Left cardiac atrium (tissue), 4 donors: ENCODE measurements around the gene RBM11. TPM values are rescaled to one million over a fixed set of nuclear protein-coding genes. Genes with fewer than 3 reads are reported as not detected.

Experiments
- ATAC-seq, 2 donors: fragments of 200-7000 bp; cut with Tn5 transposase; one replicate each; pipeline ENCODE4 v1.9.1; 2020; ENCODE audit warnings: mild to moderate bottlenecking in 2 of 2, moderate library complexity in 2 of 2
- DNase-seq: peaks from one replicate; pipeline ENCODE4 v3.0.0-alpha.2; 2020
- intact Hi-C, 2 donors: fragments of 100-400 bp; cut with DNase I; formaldehyde crosslinking; loops; one replicate each; pipeline versions ENCODE4 v1.14.1 to v1.15.1; 2022 to 2023
- total RNA-seq, 2 donors: library from RNA; stranded (reverse); fragmentation: NEBNext Ultra II Directional; extraction: Animal tissue kit (Norgen Biotek cat#: 25700); gene quantifications; one replicate each; pipeline ENCODE4 v1.2.1, GENCODE V29; 2021
- donor health status: DM: no; HTN: yes; CAD: no.
- donor health status: DM: no; HTN: yes; CAD: no; lungs with severe emphysema.
- donor health status: DM: yes; HTN: yes; CAD: no.
- donor health status: Dilated cardiomyopathy.

Gene RBM11
- total RNA-seq, 2 donors from 2014 or later: 0.41 to 1.2 TPM

DNA sequence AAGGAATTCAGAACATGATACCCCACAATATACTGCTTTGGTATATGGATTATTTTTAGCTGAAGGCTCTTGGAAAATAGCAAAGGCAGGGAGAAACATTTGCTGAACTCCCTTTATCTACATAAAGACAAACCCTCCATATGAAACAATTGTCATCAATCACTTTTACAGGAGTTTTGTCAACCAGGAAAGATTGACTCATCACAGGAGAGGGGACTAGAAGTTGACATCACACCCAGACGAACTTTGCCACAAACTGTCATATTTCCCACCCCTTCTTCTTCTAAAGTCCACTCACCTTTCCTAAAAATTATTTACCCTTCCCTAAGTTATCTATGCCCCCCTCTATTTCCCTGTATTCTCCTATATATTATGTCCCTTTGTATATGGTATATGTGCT is 47.9 kb downstream of the RBM11 start:
- no peak for ATAC-seq
- DNase-seq: no peak
- intact Hi-C loops: loop anchor here in 1 of 2 donors (10.0 kb wide), 1 partner anchor 1221 kb away; no protein-coding TSS in a partner anchor

DNA sequence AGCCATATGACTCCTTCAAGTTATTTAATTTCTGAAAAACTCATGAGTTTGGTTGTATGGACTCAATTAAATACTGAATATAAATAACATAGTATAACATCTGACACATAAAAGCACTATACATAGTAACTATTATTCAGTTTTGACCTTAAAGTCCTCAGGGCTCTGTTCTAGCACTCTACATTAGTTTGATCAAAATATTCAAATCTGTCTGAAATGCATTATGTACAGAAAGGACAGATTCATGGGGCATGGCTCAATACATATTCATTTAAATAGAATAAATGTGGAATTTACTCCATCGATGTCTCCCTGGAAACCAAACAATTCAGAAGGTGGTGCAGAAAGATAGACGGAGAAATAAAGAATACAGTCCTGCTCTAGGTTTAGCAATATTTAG is 49.1 kb downstream of the RBM11 start:
- DNase-seq (no peak), ATAC-seq (no peak)
- intact Hi-C loops: loop anchor here in 1 of 2 donors (10.0 kb wide), 1 partner anchor 1220 kb away; no protein-coding TSS in a partner anchor

DNA sequence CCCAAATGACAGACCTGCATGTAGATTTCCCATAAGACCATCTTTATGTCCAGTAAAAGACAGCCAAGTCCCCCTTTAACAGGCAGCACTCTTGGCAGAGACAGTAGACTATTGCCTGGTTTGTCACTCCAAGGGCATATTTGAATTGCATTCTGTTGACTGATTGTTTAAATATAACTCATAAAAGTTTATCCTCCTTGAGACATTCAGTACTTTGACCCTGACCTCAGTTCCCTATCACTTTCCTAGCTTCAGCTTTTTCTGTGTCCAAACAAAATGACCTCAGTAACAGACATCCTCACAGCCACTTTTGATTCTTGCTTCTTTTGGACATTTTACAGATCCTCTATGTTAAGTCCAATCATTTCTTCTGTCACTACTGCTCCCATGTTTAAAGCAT is 51.1 kb downstream of the RBM11 start:
- DNase-seq (no peak), ATAC-seq (no peak)
- intact Hi-C loops: loop anchor here in 1 of 2 donors (10.0 kb wide), 1 partner anchor 1218 kb away; no protein-coding TSS in a partner anchor

DNA sequence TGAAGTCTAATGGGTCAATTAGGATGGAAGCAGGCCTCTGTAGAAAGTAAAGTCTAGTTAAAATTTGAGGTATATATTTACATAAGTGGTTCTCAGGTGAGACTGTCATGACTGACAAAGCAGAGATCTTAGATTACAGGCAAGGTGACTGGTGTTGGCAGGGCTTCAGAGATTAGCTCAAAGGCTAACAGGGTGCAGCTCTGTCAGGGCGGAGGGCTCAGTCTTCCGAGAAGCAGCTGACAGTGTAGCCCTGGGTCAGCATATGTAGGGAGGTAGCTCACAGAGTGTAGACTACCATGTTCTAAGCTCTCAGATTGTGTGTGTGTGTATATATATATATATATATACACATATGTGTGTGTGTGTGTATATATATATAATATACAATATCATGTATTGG is 54.7 kb downstream of the RBM11 start:
- intact Hi-C loops: no loop called here
- no peak for DNase-seq
- ATAC-seq: no peak

DNA sequence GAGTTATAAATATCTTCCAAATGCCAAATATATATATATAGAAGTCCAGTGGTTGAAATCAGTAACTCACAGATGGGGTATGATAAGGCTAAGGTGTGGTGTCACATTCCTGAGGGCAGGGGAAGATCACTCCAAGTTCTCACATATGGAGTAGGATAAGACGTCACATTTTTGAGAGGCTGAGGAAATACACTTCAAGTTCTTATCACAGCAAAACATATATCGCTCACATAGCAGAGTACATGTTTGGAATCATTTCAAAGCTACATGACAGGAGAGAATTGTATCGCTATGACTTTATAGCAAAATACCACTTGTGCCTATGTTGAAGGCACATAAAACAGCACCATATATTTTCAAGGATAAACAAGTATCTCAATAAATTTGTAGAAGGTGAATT is 55.1 kb downstream of the RBM11 start:
- intact Hi-C loops: no loop called here
- ATAC-seq (no peak), DNase-seq (no peak)

DNA sequence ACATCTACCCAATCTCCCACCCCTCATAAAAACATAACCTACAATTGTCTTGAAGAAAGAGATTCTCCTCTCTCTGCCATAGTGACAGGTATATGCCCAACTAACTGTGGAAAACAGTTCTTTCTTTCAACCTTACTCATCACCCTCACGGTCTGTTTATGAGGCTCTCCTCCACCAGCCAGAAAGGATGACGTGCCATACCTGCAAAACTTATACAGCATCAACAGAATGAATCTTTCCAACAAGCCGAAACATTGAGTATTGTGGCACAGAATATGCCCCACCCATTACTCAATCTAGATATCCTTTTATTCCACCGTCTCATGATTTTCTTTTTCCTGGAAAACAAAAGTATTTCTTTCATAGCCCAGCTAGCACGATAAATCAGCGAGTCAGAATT is 55.7 kb downstream of the RBM11 start:
- no peak for ATAC-seq
- DNase-seq: no peak
- intact Hi-C loops: no loop called here

DNA sequence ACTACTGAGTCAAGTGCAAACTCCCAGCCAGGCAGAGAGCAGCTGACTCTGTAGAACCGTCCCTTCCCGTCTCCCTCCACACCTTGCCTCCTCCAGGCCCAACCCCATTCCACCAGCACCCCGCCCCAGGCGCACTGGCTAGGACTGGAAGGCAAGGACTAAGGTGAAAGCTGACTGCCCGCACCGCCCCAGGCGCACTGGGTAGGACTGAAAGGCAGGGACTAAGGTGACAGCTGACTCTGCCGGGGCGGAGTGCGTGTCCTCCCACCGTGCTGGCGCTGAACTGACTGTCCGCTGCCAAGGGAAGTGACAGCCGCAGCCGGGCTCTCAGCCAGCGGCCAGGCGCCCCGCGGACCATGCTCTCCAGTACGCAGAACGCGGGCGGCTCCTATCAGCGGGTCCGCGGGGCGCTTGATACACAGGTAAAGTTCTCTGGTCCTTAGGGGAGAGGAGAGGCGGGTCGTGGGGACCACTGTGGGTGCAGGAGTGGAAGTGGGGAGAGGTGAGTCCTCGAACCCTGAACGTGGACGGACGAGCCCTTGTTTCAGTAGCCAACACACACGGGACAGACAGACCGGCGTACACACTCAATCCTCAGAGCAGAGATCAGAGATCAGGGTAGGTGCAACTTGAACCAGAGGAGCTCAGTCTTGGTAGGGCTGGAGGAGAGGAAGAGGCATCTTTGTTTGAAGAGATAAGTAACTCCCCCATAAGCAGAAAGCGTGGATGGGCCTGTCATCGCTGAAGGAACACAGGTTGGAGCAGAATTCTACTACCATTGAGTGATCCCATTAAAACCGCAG is 58.0 kb downstream of the RBM11 start:
- ATAC-seq: peak; percentile 95 to 96
- peak; percentile 77 for DNase-seq
- intact Hi-C loops: no loop called here

DNA sequence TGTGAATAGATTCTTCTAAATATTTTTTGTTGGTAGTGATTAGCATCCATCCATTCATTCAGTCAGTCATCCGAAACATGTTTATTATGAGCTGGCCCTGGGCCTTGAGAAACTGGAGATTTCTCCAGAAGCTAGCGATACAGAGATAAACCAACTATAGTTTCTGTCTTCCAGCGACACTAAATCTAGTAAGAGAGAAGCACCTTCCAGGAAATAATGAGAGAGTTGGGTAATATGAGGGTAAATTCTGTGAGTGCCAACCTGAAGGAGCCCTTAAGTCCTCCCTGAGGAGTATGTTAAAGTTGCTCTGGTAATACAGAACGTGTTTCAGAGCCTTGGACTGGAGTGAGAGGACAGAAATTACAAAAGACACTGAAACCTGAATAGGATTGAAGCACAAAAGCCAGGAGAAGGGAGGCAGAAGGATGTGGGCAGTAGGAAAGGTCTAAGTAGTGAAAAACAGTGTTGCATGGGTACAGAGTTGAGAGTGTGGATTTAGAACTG is 59.8 kb downstream of the RBM11 start:
- intact Hi-C loops: no loop called here
- ATAC-seq: no peak
- DNase-seq: no peak

Other genes with a start within 250 kb of the RBM11 start
- not detected for gene LIPI, start 5.2 kb upstream of the RBM11 start, total RNA-seq
- gene HSPA13, start 167.0 kb downstream of the RBM11 start, total RNA-seq: 10 to 100 TPM; 17.6 to 27.4 TPM